ENCODE measurements around the gene GFPT1.

- TF ChIP-seq POLR2A (IDR thresholded peaks at IDR 0.05) = no peak
- no peak for TF ChIP-seq CTCF (IDR thresholded peaks at IDR 0.05)
Observed at GRCh38 chr2:69306393-69306821, 80.6 kb downstream of the GFPT1 start.

Measured in body of pancreas (tissue), 4 donors.